IPS-NIHi7 (cell line): ENCODE measurements around the gene LRRC30.
A peak's percentile ranks its signal among the peaks of the same experiment; 100 is the strongest.

Source experiments
- DNase-seq: peaks from one replicate; pipeline ENCODE4 v3.0.0; 2012; ENCODE audit warnings: mixed read lengths; ENCODE audit errors: extremely low spot score

Gene LRRC30

GRCh38 chr18:7237673-7238272 is 6.9 kb downstream of the LRRC30 start:
- DNase-seq, result no peak

GRCh38 chr18:7242926-7243325 is 12.0 kb downstream of the LRRC30 start:
- no peak for DNase-seq

GRCh38 chr18:7248877-7249276 is 18.0 kb downstream of the LRRC30 start:
- no peak for DNase-seq

GRCh38 chr18:7254163-7254562 is 23.3 kb downstream of the LRRC30 start:
- no peak for DNase-seq

GRCh38 chr18:7255054-7255453 is 24.2 kb downstream of the LRRC30 start:
- DNase-seq, result no peak

- no peak for DNase-seq
These were observed 24.8 kb downstream of the LRRC30 start for GRCh38 chr18:7255643-7256042.

- no peak for DNase-seq
These were observed 25.9 kb downstream of the LRRC30 start for GRCh38 chr18:7256618-7257425.

- DNase-seq, result no peak
These were observed 26.5 kb downstream of the LRRC30 start for GRCh38 chr18:7257426-7257740.

- DNase-seq, result no peak
These were observed 28.6 kb downstream of the LRRC30 start for GRCh38 chr18:7259475-7259874.

GRCh38 chr18:7261199-7261598 is 30.3 kb downstream of the LRRC30 start:
- DNase-seq, result no peak

GRCh38 chr18:7267973-7268372 is 37.1 kb downstream of the LRRC30 start:
- no peak for DNase-seq

GRCh38 chr18:7269942-7270341 is 39.1 kb downstream of the LRRC30 start:
- no peak for DNase-seq

GRCh38 chr18:7272311-7273049 is 41.6 kb downstream of the LRRC30 start:
- DNase-seq, result peak; percentile 72

GRCh38 chr18:7273301-7273921 is 42.5 kb downstream of the LRRC30 start:
- DNase-seq, result no peak

GRCh38 chr18:7281579-7281978 is 50.7 kb downstream of the LRRC30 start:
- no peak for DNase-seq
